ENCODE data around the gene MMRN2. TPM values are rescaled to one million over a fixed set of nuclear protein-coding genes. Genes with fewer than 3 reads are reported as not detected.

MMRN2 gene
- total RNA-seq, 1 experiment from 2014 or later, result 2.6 TPM

DNA sequence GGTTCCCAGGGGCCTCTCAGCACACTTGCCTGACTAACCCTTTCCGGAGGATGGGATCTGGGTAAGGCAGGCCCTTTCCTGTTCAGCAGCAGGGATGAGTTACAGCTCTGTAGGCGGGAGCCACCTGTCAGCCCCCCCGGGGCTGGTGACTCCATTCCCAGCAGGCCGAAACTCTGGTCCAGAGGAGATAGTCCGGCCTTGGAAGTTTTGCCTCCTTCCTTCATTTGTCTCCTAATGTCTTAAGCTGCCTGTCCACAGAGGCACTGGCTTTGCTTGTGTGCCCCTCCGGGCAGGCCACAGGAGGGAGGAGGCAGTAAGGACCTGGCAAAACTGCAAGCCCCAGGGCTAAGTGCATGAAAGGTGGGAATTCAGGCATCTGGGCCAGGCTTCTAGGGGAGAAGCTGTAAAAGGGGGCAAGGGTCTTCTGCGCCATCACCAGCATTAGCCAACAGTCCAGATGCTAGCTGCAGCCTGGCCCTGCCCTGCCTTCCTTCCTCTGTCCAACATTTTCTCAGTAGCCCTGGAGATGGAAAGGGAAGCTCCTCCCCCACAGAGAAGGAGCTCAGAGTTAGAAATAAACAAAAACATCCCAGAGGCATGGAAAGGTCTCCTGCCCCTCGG lies 12.1 kb upstream of the MMRN2 start:
- peak; percentile 83 for DNase-seq (ENCODE audit: low read depth)

DNA sequence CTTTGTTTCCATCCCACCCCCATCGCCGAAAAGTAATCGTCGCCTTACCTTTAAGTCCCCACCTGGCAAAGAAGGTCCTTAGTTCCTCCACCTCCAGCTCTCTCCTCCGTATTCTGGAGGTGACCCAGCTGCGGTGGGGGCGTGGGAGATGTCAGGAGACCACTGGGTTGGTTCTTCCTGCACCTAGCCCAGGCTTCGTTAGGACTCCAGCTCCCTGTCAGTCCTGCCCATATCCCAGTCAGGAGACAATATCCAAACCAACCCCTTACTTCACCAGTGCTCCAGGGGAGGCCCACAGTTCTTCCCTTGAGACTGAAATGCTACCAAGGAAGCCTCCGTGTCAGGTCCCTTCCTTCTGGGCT lies 11.6 kb upstream of the MMRN2 start:
- DNase-seq (ENCODE audit: low read depth), result no peak

DNA sequence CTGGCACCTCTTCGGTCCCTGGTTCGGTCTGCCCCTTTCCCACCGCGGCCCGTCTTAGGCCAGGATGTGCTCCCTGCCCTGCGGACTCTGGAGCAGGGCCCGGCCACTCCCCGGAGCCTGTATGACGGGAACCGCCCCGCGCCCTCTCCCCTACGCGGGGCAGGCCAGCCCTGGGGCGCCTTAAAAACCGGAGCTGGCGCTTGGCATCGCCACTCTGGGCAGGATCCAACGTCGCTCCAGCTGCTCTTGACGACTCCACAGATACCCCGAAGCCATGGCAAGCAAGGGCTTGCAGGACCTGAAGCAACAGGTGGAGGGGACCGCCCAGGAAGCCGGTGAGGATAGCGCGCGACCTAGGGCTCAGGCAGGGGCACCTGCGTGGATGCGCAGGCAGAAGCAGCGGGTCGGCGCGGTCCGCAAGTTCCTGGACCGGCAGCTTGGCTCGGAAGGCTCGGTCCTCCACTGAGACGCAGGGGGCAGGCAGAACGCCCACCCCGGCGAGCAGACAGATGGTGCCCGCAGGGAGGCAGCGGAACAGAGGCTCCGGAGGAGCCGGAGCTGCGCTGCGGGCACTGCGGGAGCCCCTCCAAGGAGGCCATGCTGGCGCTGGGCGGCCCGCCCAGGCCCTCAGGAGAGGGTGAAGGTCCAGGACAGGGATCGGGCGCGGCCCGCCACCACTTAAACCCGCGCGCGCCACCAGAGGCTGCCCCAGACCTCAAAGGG lies 11.0 kb upstream of the MMRN2 start, which contains the start of gene ADIRF:
Gene ADIRF, plus strand, starts transcription at position 212 of the 723 bp plus-strand sequence. Its CDS starts 63 bp downstream, at position 275.
- DNase-seq (ENCODE audit: low read depth), result no peak

DNA sequence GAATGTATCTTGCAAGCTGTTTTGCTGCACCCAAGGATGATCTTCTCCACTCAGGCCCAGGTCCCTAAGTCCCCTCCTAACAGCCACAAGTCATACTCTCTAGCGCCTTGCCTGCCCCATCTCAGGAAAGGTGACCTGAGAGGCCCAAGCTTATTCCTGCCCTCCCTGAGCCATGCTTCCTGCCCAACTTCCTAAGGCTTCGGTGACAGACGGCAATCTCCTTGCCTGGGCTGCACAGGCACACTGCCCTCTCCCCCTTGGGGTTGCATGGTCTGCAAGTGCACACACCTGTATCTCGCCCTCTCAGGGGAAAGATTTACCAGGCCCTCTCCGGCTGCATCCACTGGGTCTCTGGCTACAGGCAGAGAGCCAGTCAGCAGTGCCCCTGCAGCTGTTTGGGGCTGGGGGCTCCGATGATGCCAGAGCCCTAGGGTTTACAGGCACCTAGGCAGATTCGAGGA lies 10.1 kb upstream of the MMRN2 start:
- no peak for DNase-seq (ENCODE audit: low read depth)

DNA sequence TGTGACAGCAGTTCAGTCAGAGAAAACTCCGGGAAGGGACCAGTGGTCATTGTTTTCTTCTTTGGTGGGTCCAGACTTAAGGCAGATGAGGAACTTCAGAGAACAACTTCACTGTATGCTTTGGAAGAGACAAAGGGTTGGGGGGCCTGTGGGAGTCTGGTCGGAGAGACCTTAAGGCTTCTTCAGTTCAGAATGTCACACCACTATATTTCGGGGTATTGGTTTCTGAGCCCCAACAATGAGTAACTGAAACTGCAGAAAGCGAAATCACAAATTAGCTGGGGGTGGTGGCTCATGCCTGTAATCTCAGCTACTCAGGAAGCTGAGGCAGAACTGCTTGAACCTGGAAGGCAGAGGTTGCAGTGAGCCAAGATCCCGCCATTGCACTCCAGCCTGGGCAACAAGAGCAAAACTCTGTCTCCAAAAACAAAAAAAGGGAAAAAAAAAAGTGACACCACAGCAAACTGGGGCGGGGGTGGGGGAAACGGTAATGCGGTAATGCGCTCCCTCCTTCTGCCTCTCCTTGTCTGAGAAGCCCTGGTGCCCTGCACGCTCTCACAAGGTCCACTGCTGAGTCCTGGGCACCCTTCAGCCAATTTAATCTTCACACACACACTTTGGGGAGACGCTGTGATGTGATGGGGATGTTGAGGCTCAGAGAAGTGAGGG lies 8.7 kb upstream of the MMRN2 start:
- no peak for DNase-seq (ENCODE audit: low read depth)

DNA sequence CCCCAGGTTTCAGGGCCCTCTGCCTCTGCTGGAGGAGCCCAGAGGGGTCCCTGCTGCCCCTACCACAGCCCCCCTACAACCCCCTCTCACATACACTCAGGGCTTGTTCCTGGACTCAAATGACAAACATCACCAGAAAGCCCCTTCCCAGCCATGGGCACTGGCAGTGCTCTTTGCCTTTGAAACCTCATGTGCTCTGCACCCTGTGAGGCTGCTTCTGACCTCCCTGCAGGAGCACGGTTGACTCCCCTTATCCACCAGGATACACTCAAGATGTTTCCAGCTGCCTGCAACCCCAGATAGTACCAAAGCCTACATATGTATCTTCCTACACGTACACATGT lies 7.4 kb upstream of the MMRN2 start:
- no peak for DNase-seq (ENCODE audit: low read depth)

DNA sequence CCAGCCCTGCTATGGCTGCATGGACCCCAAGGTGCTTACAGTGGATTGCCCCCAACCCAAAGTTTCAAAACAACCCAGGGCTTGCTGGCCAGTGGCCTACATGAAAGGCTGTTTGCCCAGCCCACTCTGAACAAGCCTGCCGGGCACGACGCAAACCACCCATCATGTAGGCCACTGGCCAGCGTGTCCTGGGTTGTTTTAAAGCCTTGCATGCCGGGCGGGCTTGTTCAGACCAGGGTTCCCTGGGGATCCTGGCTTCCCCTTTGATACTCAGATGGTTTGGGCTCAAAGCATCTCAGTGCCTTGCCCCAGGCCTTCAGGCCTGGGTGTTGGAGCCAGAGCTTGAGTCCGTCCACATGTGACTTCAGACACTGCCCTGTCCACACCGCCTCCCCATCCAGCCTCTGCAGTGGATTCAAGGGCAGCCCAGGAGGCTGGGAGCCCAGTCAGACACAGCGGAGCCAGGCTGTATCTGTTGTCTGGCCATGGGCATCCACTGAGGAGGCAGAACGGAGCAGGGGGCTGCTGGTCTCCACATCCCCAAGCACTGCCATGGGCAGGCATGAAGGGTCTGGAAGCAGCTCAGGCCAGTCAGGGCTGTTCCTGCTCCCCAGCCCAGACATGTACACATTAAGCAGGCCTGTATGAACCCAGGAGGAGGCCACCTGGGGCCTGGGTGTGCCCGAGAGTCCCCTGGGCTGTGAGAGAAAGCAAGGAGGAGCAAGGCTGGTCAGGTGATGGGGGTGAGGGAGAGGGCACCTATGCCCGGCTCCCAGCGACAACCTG lies 6.8 kb upstream of the MMRN2 start:
- DNase-seq (ENCODE audit: low read depth), result no peak

DNA sequence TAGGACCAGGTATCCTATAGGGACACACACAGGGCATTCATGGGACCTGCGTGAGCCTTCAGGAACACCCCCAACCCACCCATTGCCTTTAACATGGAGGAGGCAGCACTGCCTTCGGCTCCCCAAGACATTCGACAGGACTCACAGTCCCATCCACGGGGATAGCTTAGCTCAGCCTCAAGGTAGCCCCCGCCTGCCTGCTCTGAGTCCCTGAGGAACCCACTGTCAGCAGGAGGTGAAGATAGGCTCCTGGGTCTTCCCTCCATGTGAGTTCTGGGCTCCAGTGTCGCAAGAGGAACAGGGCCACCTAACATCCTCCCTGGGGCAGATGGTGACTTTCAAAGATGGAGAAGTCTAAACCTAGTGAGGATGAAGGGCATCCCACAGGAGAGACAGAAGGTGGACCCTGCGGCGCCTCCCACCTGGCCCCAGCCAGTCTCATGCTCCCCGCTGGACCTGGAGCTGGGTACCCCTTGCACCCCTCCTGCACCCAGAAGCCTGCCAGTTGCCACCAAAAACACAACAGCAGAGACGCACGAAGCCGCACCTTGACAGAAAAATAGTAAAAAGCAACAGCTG lies 6.0 kb upstream of the MMRN2 start:
- DNase-seq (ENCODE audit: low read depth), result no peak

DNA sequence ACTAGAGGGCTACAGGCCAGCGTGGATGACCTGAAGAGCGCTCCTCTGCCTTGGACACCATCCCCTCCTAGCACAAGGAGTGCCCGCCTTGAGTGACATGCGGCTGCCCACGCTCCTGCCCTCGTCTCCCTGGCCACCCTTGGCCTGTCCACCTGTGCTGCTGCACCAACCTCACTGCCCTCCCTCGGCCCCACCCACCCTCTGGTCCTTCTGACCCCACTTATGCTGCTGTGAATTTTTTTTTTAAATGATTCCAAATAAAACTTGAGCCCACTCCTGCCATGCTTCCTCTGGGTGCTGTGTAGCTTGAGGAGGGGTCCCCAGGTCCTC lies 5.5 kb upstream of the MMRN2 start:
- no peak for DNase-seq (ENCODE audit: low read depth)

DNA sequence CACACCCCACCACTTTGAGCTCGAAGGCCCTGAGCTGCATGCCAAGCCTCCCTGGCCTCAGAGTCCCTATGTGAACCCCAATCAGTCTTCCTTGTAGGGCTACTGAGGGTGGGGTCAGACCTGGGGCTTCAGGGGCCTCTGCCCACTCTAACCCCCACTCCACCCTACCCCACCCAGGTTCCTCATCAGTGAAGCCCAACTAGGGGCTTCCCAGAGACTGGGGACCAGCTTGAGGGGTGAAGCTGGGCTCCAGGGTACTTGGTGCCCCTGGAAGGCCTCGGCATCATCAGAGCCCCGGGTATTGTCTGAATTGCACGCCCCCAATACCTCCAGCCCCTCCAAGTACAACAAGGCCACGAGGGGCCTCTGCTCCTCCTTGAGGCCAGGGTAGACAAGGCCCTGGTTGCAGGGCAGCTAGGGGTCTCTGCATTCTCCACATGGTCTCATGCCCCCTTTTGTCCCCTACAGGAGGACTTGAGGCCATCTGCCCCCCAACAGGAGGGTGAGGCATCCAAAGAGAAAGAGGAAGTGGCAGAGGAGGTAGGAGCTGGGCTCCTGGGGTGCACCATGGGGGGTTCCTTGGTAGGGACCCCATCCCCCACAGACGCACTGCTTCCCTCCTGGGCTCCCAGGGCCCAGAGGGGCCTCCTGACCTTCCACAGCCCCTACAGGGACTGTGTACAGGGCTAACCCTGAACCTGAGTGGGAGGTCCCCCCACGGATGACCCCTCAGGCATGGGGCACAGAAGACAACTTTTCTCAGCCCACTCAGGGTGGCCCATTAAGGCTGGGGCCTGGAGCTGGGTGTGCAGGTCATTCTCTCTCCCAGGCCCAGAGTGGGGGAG lies 4.9 kb upstream of the MMRN2 start:
- no peak for DNase-seq (ENCODE audit: low read depth)

DNA sequence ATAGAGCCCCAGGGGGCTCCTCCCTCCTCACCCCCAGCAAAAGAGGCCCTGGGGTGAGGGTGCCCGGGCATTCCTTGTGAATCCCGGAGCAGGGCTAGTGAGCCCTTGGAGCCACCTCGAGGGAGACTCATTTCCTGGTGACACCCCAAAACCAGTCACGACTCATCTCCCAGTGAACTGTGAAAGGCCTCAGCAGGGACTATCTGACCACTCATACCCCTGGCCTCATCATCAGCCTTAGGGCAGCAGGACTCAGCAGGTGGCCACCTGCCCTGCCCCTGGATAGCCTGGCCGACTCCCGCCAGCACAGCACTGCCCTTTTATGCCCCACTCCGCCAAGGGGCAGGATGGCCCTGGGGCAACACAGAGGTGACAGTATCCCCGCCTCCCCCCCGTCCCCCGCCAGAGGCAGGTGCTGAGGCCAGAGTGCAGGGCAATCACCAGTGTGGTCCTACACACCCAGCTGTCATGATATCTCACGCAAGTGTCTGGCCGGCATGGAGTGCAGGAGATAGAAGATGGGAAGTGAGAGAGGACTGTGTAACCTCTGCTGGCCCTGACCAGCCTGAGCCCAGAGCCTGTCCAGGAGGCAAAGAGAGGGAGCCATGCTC lies 4.2 kb upstream of the MMRN2 start:
- peak; percentile 64 for DNase-seq (ENCODE audit: low read depth)

DNA sequence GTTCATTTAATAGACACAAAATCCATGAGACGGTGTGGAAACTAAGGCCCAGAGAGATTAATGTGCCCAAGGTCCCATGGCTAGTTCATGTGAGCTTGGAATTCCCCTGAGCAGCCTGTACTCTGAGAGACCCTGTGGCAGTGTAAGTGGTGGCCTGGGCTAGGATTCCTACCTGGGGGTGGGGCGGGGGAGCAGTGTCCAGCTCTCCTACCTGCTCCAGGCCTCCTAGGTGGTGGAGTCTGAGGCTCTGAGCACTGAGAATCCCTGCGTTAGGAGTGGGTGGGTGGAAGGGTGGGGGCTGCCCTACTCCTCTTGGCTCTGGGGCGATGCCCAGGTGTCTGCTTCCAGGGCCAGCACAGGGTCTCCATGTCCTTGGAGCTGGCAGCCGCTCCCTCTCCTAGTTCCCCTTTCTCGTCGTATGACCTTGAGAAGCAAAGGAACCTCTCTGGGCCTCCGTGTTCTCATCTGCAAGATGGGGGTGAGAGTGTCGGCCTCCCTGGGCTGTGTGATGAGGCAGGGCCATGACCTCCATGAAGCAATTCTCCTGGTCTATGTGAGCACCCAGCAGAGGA lies 3.5 kb upstream of the MMRN2 start:
- no peak for DNase-seq (ENCODE audit: low read depth)

DNA sequence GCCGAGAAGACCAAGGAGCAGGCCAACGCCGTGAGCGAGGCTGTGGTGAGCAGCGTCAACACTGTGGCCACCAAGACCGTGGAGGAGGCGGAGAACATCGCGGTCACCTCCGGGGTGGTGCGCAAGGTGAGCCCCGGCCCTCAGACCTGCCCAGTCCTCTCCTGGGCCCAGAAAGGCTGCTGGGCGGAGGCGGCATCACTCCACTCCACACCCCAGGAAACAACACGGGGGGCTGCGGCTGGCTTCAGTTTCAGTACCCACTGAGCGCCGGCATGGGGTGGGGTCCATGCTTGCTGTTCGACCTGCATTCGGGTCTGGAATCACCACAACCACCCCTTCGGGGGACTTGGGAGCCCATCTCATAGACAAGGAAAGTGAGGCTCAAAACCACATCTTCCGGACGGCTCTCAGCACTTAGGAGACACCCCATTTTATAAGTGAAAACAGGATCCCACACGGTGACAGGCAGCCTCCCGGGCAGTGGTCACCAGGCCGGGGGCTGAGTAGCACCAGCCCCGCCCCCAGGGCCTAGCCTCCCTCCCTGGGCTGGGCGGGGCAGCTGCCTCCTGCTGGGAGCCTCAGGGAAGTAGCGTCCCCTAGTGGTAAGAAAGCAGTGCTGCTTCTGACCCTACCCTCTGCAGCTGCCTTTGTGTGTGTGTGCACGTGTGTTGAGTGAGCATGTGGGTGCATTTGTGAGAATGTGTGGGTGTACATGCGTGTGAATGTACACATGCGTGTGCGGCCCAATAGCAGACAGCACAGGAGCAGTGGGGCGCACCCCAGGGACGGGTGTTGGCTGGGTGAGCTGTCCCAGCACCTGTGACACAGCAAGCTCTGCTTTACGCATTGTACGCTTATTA lies 2.8 kb upstream of the MMRN2 start:
- peak; percentile 55 for DNase-seq (ENCODE audit: low read depth)

DNA sequence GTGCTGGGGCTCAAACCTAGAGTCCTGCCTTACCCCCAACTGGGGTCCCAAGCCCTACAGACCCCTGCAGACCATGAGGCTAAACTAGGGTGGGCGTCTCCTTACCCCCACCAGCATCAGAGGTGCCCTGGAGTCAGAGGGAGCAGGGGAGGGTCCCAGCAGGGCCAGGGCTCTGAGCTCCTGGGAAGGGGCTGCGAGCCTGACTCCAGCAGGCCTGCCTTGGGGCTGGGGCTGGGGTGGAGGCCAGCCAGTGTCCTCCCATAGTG lies 2.3 kb upstream of the MMRN2 start:
- no peak for DNase-seq (ENCODE audit: low read depth)

DNA sequence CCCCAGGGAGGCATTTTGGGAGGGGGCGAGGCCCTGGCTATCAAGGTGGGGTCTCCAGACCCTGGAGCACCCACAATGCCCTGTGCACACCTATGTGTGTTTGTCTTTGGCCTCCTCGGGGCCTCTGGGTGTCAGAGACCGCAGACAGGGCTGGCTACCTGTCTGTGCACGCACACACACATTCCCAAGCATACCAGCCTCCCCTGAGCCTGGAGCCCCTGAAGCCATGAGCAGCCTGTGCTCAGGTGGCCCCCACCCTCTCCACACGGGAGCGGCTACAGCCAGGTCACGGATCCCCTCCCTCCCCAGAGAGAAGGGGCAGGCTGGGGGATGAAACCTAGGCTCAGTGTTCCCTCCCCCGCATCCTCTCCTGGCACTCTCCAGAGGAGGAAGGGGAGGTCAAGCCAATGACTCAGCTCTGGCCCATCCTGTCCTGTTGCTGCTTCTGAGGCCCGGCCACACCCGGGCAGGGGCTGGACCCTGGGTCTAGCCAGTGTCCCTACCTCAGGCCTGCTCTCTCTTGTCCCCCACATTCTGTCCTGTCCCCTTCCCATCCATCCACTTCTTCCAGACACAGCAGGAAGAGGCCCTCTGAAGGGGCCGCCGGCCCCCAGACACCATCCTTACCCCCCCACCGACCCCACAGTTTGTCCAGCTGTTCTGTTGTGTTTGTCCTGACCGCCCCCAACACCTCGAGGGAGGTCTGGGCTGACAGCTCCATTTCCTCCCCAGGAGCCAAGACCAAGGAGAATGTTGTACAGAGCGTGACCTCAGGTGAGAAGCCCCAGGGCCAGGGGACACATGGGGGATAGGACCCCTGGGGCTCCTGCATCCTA lies 1.7 kb upstream of the MMRN2 start:
- peak; percentile 80 for DNase-seq (ENCODE audit: low read depth)

DNA sequence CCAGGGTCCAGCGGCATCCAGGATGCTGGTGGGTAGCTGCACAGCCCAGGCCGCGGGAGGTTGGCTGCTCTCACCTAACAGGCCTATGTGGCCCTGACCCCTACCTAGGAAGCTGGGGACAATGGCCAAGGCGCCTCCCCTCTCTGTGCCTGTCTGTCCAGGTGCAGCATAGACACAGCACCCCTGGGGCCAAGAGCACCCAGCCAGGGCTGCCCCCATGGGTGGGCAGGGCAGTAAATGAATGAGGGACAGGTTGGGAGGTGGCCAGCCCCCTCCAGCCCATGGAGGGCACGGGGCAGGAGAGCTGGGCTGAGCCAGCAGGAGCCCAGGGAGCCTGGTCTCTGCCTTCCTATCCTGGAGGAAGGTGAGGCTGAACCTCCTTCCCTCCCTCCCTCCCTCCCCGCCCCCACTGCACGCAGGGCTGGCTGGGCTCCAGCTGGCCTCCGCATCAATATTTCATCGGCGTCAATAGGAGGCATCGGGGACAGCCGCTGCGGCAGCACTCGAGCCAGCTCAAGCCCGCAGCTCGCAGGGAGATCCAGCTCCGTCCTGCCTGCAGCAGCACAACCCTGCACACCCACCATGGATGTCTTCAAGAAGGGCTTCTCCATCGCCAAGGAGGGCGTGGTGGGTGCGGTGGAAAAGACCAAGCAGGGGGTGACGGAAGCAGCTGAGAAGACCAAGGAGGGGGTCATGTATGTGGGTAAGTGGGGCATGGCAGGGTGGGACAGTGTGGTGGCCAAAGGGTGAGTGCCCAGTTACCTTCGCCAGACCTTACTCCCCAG lies 893 bp upstream of the MMRN2 start, which contains the start of gene SNCG:
Gene SNCG, plus strand, starts transcription at position 484 of the 785 bp plus-strand sequence. Its CDS starts 99 bp downstream, at position 583.
- no peak for DNase-seq (ENCODE audit: low read depth)

DNA sequence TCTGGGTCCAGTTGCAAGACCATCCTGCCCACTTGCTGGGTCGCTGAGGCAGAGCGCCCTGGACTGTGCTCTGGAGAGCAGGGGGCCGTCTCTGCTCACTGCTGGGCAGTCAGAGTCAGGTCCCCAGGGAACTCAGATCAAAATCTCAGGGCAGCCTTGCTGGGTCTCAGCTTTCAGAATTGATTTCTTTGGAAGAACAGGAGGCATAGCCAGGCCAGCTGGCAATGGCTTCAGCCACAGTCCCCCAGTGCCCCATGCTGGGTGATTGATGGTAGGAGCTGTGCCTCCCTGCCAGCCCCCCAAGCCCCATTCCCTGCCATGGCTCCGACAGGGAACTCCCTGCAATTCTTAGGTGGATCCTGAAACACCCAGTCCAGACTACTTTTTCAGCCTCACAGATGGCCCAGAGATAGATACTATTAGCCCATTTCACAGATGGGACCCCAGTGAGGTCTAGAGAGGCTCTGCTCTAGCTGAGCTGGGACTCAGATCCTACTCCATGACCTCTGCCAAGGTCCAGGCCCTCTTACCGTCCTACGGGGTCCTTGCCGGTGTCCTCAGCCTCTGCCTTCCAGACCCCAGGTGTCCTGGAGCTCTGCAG lies 467 bp downstream of the MMRN2 start:
- DNase-seq (ENCODE audit: low read depth), result no peak

Data from HT1080 (cell line).